Measurements from ENCODE around the gene FRMD7. TPM values are rescaled to one million over a fixed set of nuclear protein-coding genes. Genes with fewer than 3 reads are reported as not detected.
"Not testable (repeated sequence)": the region's sequence is repeated elsewhere in the genome, so short reads cannot be mapped to it uniquely, and the experiment has no call there.

Gene FRMD7
- total RNA-seq, 2 experiments from 2014 or later, result not detected

DNA sequence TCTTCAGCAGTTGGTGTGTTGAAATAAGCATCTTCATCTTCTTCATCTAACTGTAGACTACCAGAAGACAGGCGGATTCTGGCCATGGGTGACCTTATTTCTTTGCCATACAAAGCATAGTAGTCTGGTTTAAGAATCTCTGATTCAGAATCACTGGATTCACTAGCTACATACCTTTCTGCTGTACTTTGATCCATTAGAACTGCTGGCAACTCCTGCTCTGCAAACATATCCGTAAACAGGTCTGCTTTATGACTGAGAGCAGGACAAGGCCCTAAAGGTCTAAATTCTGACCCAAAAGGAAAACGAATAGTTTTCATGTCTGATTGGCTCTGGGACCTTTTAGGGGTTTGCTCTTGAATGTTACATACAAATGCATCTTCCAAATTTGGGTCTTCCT is 49.9 kb downstream of the FRMD7 start:
- POLR2A ChIA-PET, result no interaction called here
- no peak overlapping the region for H3K27ac Mint-ChIP-seq
- ATAC-seq (ENCODE audit: low read depth) (no peak), DNase-seq (no peak)
- H3K4me1 Mint-ChIP-seq, result peaks cover 1% of the 10 kb centered on the region
- H3K36me3 Mint-ChIP-seq, result peaks cover 3% of the 10 kb centered on the region
- no peak overlapping the region for H3K4me3 Mint-ChIP-seq
- H3K9me3 Mint-ChIP-seq, result no peaks in the 10 kb centered on the region
- H3K27me3 Mint-ChIP-seq, result no peaks in the 10 kb centered on the region

DNA sequence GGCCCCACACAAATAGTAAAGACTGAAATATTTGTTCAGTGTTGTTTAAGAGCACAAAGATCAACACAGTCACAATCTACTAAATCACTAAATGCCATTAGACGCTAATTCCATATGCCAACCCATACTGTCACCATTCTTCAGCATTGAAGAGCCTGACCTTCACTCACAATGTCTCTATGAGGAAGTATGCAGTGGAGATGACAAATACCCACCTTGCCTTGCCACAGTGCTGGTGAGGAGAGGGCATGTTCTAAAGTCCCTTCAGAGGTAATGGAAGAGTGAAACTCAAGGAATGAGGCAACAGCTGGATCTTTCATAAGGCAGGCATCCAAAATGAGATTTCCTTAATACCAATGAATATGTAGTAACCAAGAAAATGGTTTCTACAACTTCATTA is 50.4 kb downstream of the FRMD7 start:
- peaks cover 1% of the 10 kb centered on the region for H3K4me1 Mint-ChIP-seq
- ATAC-seq (ENCODE audit: low read depth) (no peak), DNase-seq (no peak)
- H3K9me3 Mint-ChIP-seq, result no peaks in the 10 kb centered on the region
- no peak overlapping the region for H3K4me3 Mint-ChIP-seq
- no peaks in the 10 kb centered on the region for H3K27me3 Mint-ChIP-seq
- no peak overlapping the region for H3K27ac Mint-ChIP-seq
- POLR2A ChIA-PET, result no interaction called here
- peaks cover 3% of the 10 kb centered on the region for H3K36me3 Mint-ChIP-seq

DNA sequence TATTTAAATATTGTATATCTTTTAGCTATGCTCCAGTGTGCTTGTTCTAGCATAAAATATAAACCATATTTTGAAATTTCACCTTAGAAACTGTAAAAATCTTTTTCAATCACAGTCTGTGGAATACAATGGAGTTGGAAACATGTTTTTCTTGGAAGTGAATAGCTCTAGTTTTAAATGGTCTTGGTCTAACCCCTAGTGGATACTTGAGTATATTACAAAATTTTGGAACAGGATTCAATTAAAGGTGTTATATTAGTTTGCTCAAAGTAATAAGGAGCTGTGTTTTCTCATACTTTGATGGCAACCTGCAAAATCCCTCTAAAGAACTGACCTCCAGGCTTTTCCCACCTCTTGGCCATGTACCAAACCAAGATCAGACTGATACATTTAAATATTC is 56.6 kb downstream of the FRMD7 start:
- DNase-seq (no peak), ATAC-seq (ENCODE audit: low read depth) (no peak)
- Mint-ChIP-seq H3K4me1 (no peaks in the 10 kb centered on the region), H3K9me3 (no peaks in the 10 kb centered on the region), H3K27ac (no peak overlapping the region), H3K27me3 (no peaks in the 10 kb centered on the region), H3K36me3 (peaks cover 2% of the 10 kb centered on the region), H3K4me3 (no peak overlapping the region)
- POLR2A ChIA-PET, result no interaction called here

DNA sequence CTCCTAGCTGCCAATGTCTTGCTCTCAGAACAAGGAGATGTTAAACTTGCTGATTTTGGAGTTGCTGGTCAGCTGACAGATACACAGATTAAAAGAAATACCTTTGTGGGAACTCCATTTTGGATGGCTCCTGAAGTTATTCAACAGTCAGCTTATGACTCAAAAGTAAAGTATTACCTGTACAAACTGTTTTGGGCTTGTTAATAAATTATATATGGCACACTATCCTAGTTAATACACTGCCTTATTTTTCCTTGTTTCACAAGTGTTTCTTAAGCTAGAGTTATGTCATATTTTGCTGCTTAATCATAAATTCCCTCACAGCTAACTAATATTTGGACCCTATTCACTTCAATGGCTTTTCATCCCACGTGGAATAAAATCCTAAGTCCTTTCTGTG is 59.4 kb downstream of the FRMD7 start:
- Mint-ChIP-seq H3K9me3 (no peaks in the 10 kb centered on the region), H3K4me3 (no peak overlapping the region), H3K27me3 (no peaks in the 10 kb centered on the region), H3K36me3 (peaks cover 2% of the 10 kb centered on the region), H3K27ac (no peak overlapping the region), H3K4me1 (no peaks in the 10 kb centered on the region)
- no peak for DNase-seq
- no peak for ATAC-seq (ENCODE audit: low read depth)
- POLR2A ChIA-PET, result no interaction called here

DNA sequence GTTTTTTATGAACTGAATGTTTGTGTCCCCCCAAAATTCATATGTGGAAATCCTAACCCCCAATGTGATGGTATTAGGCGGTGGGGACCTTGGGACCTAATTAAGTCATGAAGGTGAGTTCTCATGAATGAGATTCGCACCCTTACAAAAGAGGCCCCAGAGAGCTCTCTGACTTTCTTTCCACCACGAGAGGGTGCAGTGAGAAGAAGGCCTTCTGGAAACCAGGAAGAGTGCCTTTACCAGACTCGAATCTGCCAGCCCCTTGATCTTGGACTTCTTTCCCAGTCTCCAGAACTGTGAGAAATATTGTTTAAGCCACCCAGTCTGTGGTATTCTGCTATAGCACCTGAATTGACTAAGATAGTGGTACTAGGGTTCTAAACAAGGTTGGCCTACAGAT is 64.0 kb downstream of the FRMD7 start:
- ATAC-seq (ENCODE audit: low read depth), result no peak
- H3K9me3 Mint-ChIP-seq, result no peaks in the 10 kb centered on the region
- POLR2A ChIA-PET, result no interaction called here
- no peak overlapping the region for H3K27ac Mint-ChIP-seq
- H3K36me3 Mint-ChIP-seq, result peaks cover 9% of the 10 kb centered on the region
- peaks cover 2% of the 10 kb centered on the region for H3K4me1 Mint-ChIP-seq
- H3K27me3 Mint-ChIP-seq, result no peaks in the 10 kb centered on the region
- no peak for DNase-seq
- H3K4me3 Mint-ChIP-seq, result no peak overlapping the region

DNA sequence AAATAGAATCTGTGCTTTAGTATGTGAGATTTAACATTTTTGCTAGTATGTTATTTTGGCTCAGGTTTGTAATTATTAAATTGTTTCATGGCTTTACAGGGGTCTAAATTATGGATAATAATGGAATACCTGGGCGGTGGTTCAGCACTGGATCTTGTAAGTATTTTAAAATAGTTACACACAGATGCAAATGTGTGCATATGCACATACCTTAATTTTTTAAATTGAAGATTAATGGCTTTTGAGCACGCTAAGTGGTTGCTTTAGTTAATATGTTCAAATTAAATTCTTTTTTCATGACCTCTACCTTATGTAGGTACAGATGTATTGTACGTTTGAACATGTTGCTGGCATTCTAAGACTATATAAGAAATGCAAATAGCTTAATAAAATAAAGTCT is 64.5 kb downstream of the FRMD7 start:
- POLR2A ChIA-PET, result no interaction called here
- Mint-ChIP-seq H3K27me3 (no peaks in the 10 kb centered on the region), H3K9me3 (no peaks in the 10 kb centered on the region), H3K36me3 (peaks cover 7% of the 10 kb centered on the region), H3K27ac (no peak overlapping the region), H3K4me1 (peaks cover 2% of the 10 kb centered on the region), H3K4me3 (no peak overlapping the region)
- DNase-seq (no peak), ATAC-seq (ENCODE audit: low read depth) (no peak)

DNA sequence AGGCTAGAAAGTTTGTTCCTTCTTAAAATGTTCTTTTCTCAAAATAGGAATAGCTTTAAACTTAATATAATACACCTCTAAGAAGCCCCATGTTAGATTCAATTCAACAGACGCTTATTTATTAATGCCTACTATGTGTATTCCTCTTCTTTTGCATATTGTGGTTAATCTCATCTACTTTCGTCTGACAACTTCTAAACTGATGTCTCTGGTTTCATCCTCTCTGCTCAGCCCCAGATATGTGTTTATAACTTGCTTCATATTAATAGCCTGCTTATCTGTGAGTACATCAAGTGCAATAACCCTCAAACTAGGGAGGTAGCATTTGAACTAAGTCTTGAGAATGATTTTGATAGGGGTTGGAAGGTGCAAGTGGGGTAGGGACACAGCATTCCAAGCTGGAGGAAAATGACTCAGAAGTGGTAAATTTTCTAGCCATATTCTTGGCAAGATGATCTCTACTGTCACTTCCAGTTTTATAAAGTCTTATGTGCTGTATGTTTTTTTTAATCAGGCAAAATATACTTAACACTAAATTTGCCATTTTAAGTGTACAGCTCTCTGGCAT is 67.8 kb downstream of the FRMD7 start:
- DNase-seq (no peak), ATAC-seq (ENCODE audit: low read depth) (no peak)
- Mint-ChIP-seq H3K27ac (no peak overlapping the region), H3K36me3 (peaks cover 10% of the 10 kb centered on the region), H3K4me1 (peaks cover 2% of the 10 kb centered on the region), H3K4me3 (no peak overlapping the region), H3K9me3 (no peaks in the 10 kb centered on the region), H3K27me3 (no peaks in the 10 kb centered on the region)
- POLR2A ChIA-PET, result no interaction called here

DNA sequence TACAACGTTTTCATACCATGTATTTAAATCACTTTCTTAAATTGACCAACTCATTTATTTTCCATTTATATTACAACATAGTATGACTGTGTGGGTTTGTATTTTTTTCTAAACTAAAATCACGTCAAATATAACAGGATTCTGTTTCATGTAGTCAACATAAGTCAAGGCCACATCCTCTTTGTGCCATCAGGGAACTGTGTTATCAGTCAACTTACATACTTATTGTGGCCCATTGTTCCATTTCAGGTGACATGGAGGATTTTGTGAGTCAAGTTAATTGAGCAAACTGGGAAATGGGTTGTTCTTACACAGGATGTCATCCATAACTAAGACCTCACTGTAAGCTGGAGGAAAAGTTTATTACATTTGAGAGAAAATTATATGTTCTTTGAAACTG is 68.8 kb downstream of the FRMD7 start:
- H3K4me1 Mint-ChIP-seq, result peaks cover 2% of the 10 kb centered on the region
- no peaks in the 10 kb centered on the region for H3K27me3 Mint-ChIP-seq
- POLR2A ChIA-PET, result no interaction called here
- no peaks in the 10 kb centered on the region for H3K9me3 Mint-ChIP-seq
- no peak overlapping the region for H3K27ac Mint-ChIP-seq
- H3K4me3 Mint-ChIP-seq, result no peak overlapping the region
- peaks cover 10% of the 10 kb centered on the region for H3K36me3 Mint-ChIP-seq
- DNase-seq (no peak), ATAC-seq (ENCODE audit: low read depth) (no peak)

DNA sequence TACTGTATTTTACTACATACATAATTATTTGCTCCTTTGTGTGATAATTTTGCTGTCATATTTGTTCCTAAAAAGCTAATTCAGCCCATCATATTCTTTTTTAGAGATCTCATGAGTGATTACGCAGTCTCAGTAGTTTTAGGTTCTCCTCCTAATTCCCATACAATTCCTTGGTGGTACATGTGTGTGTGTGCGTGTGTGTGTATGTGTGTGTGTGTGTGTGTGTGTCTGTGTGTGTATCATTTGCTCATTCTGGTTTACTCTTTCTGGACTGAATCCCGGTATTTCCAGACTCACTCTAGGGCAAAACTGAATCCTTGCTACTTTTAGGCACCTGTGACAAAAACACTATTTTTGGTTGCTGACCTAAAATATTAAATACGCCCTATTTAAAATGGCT is 69.8 kb downstream of the FRMD7 start:
- Mint-ChIP-seq H3K4me3 (no peak overlapping the region), H3K4me1 (peaks cover 2% of the 10 kb centered on the region), H3K27ac (no peak overlapping the region), H3K36me3 (peaks cover 10% of the 10 kb centered on the region), H3K9me3 (no peaks in the 10 kb centered on the region), H3K27me3 (no peaks in the 10 kb centered on the region)
- no peak for DNase-seq
- no peak for ATAC-seq (ENCODE audit: low read depth)
- POLR2A ChIA-PET, result no interaction called here

DNA sequence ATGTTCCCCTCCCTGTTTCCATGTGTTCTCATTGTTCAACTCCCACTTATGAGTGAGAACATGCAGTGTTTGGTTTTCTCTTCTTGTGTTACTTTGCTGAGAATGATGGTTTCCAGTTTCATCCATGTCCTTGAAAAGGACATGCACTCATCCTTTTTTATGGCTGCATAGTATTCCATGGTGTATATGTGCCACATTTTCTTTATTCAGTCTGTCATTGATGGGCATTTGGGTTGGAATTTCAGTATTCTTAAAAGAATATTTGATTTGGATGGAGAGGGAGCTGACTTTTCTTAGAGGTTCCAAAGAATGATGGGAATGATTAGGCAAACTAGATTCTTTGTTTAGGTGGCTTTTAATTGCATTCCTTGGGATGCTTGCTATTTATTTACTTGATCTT is 76.0 kb downstream of the FRMD7 start:
- ATAC-seq (ENCODE audit: low read depth); H3K27ac Mint-ChIP-seq; H3K4me1 Mint-ChIP-seq; H3K27me3 Mint-ChIP-seq; H3K4me3 Mint-ChIP-seq; DNase-seq; H3K9me3 Mint-ChIP-seq; POLR2A ChIA-PET: not testable (repeated sequence)
- H3K36me3 Mint-ChIP-seq, result peaks cover 17% of the 10 kb centered on the region

DNA sequence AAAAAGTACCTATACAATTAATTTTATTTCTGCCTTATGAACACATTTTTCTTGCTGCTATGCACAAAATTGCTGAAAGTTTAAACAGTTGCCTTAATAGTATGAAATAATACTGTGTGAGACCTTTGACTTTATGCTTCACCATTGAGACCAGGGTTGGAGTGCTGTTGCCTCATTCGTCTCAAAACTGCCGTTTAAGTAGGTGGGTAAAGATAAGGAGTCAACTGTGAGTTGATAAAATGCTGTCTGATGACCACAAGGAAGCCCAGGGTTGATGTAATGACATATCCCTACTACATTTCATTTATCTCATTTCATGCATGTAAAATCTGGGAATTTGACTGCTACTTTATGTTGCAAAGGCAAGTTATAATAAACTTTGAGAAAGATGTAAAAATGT is 81.3 kb downstream of the FRMD7 start:
- no peak for ATAC-seq (ENCODE audit: low read depth)
- DNase-seq, result no peak
- Mint-ChIP-seq H3K9me3 (no peaks in the 10 kb centered on the region), H3K4me1 (peaks cover 6% of the 10 kb centered on the region), H3K4me3 (no peak overlapping the region), H3K27ac (no peak overlapping the region), H3K36me3 (peaks cover 12% of the 10 kb centered on the region), H3K27me3 (no peaks in the 10 kb centered on the region)
- POLR2A ChIA-PET, result no interaction called here

DNA sequence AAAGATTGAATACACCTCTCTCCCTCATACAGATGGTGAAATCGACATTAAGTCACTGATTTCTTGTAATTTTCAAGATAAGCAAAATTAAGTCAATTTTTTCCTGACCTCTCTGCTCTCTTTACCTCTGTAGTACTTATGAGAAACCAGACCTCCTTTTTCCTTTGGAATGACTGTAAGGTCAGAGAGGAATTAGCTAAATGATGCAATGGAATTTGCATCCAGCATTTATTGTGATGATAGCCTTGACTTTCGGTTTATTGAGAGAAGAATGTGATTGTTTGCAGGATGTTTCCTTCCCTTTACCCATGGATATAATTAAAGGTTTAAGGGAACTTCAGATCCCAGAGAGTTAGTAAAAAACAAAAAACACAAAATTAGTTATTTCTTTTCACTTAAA is 82.4 kb downstream of the FRMD7 start:
- H3K36me3 Mint-ChIP-seq, result peaks cover 8% of the 10 kb centered on the region
- no peak overlapping the region for H3K27ac Mint-ChIP-seq
- no peaks in the 10 kb centered on the region for H3K9me3 Mint-ChIP-seq
- H3K4me3 Mint-ChIP-seq, result no peak overlapping the region
- no peak for DNase-seq
- POLR2A ChIA-PET, result no interaction called here
- ATAC-seq (ENCODE audit: low read depth), result no peak
- peaks cover 6% of the 10 kb centered on the region for H3K4me1 Mint-ChIP-seq
- no peaks in the 10 kb centered on the region for H3K27me3 Mint-ChIP-seq

DNA sequence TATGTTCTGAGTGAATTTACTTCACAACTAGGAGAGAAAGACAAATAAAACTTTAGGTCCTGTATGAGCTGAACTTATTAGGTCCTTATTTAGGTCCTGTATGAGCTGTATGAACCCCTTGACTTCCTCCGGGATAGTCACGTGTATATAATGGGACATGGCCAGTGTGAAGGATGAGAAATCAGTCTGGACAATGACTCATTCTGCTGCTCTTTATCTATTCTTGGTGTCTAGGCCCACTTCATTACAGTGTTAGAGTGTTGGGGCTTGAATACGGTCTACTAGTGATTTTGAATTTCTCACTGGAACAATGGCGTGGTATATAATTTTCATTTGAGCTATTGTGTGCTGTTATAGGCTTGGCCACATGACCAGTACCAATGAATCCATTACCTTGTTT is 82.9 kb downstream of the FRMD7 start:
- Mint-ChIP-seq H3K27ac (no peak overlapping the region), H3K27me3 (no peaks in the 10 kb centered on the region), H3K4me3 (no peak overlapping the region), H3K9me3 (no peaks in the 10 kb centered on the region), H3K4me1 (peaks cover 8% of the 10 kb centered on the region), H3K36me3 (peaks cover 6% of the 10 kb centered on the region)
- ATAC-seq (ENCODE audit: low read depth) (no peak), DNase-seq (no peak)
- POLR2A ChIA-PET, result no interaction called here

DNA sequence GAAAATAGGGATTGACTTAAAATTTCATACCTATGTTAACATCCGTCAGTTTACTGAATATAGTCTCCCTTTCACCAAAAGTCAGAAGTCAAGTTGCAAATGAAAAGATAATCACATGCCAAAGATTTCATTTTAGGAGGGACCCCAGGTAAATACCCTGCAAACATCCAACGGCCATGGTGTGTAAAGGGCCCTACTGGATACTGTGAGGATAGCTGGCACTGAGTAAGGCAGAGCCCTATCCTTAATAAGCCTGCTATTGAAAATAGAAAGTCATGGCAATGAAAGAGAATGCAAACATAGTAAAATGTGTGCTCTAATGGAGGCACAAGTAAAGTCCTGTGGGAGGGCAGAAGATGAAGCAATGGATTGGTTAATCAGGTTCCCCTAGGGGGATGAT is 83.8 kb downstream of the FRMD7 start:
- Mint-ChIP-seq H3K36me3 (peaks cover 4% of the 10 kb centered on the region), H3K4me3 (no peak overlapping the region), H3K9me3 (no peaks in the 10 kb centered on the region), H3K27ac (no peak overlapping the region), H3K4me1 (peaks cover 8% of the 10 kb centered on the region), H3K27me3 (no peaks in the 10 kb centered on the region)
- POLR2A ChIA-PET, result no interaction called here
- no peak for DNase-seq
- no peak for ATAC-seq (ENCODE audit: low read depth)

DNA sequence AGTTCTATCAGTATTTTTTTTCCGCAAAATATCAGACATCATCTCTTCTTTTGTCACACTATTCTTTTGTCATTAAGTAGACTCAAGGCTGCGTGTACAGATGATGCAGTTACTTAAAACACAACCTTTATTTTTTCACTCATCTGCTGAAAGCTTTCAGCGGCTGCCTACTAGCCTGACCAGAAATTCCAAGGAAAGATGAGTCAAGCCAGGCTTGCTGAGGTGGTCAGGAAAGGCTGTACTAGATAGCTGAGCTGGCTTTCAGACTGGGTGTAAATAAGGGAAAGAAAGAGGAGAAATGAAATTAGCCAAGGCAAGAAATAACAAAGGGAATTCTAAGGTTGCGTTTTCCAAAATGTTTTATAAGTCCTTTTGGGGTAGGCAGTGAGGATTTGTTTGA is 86.8 kb downstream of the FRMD7 start:
- H3K4me1 Mint-ChIP-seq, result peaks cover 13% of the 10 kb centered on the region
- no peaks in the 10 kb centered on the region for H3K27me3 Mint-ChIP-seq
- no peak overlapping the region for H3K4me3 Mint-ChIP-seq
- DNase-seq (no peak), ATAC-seq (ENCODE audit: low read depth) (no peak)
- H3K9me3 Mint-ChIP-seq, result no peaks in the 10 kb centered on the region
- peaks cover 4% of the 10 kb centered on the region for H3K36me3 Mint-ChIP-seq
- POLR2A ChIA-PET, result no interaction called here
- H3K27ac Mint-ChIP-seq, result no peak overlapping the region

Measured in activated naive CD8-positive, alpha-beta T cell treated with anti-CD3 and anti-CD28 coated beads, Interleukin-2, amount 10 ng/mL, durations not matched to agents 7 days and 5 days (primary cell).